Parathyroid adenoma (tissue), 2 donors: Measurements from ENCODE around the gene CTSA.
A peak's percentile ranks its signal among the peaks of the same experiment; 100 is the strongest.

ENCODE experiments used
- H2AFZ ChIP-seq: fragments of 300-600 bp; sonication (generic); one replicate; pipeline ENCODE4 v1.7.0; 2017; ENCODE audit warnings: antibody characterized with exemption, mild to moderate bottlenecking
- H3K27ac ChIP-seq: fragments of 300-600 bp; sonication (generic); one replicate; pipeline ENCODE4 v1.7.0; 2017
- H3K27me3 ChIP-seq: fragments of 300-600 bp; sonication (generic); one replicate; pipeline ENCODE4 v1.7.0; 2017; ENCODE audit warnings: low read length; ENCODE audit not compliant: control insufficient read depth, insufficient read depth
- H3K36me3 ChIP-seq: fragments of 300-600 bp; sonication (generic); one replicate; pipeline ENCODE4 v1.7.0; 2017; ENCODE audit warnings: low read length; ENCODE audit not compliant: control insufficient read depth, insufficient read depth
- H3K4me1 ChIP-seq: fragments of 300-600 bp; sonication (generic); one replicate; pipeline ENCODE4 v1.7.0; 2017; ENCODE audit warnings: control low read depth
- H3K4me2 ChIP-seq: fragments of 300-600 bp; sonication (generic); one replicate; pipeline ENCODE4 v1.7.0; 2017; ENCODE audit warnings: low read length
- H3K4me3 ChIP-seq: fragments of 300-600 bp; sonication (generic); one replicate; pipeline ENCODE4 v1.7.0; 2017; ENCODE audit warnings: low read depth, low read length
- H3K79me2 ChIP-seq: fragments of 300-600 bp; sonication (generic); one replicate; pipeline ENCODE4 v1.7.0; 2017; ENCODE audit warnings: control low read depth
- H3K9ac ChIP-seq: fragments of 300-600 bp; sonication (generic); one replicate; pipeline ENCODE4 v1.7.0; 2017; ENCODE audit warnings: mild to moderate bottlenecking
- H3K9me3 ChIP-seq: fragments of 300-600 bp; sonication (generic); one replicate; pipeline ENCODE4 v1.7.0; 2017; ENCODE audit warnings: low read length; ENCODE audit not compliant: control insufficient read depth
- CTCF ChIP-seq: fragments of 300-600 bp; sonication (generic); IDR thresholded peaks from one replicate; pipeline ENCODE4 v1.7.0; 2017; ENCODE audit warnings: antibody characterized with exemption, mild to moderate bottlenecking
- donor health status: primary hyperparathyroidism.

CTSA gene

GRCh38 chr20:45909817-45910669, 18.9 kb downstream of the CTSA start:
- peak overlapping the region; percentile 32 for H3K27ac ChIP-seq

GRCh38 chr20:45910670-45911485, 19.7 kb downstream of the CTSA start:
- no peaks in the 10 kb centered on the region for H3K27me3 ChIP-seq
- peak overlapping the region; percentile 32 for H3K27ac ChIP-seq
- H3K79me2 ChIP-seq = no peaks in the 10 kb centered on the region
- peaks cover 8% of the 10 kb centered on the region for H3K4me1 ChIP-seq
- H3K9me3 ChIP-seq = no peaks in the 10 kb centered on the region
- peak overlapping the region; percentile 94 for H2AFZ ChIP-seq
- H3K4me3 ChIP-seq = peak overlapping the region; percentile 25
- no peaks in the 10 kb centered on the region for H3K36me3 ChIP-seq
- H3K4me2 ChIP-seq = peak overlapping the region; percentile 32
- no peak for TF ChIP-seq CTCF
- H3K9ac ChIP-seq = no peak overlapping the region

More at GRCh38 chr20:45909817-45910669, 18.9 kb downstream of the CTSA start:
- H3K79me2 ChIP-seq = no peaks in the 10 kb centered on the region
- no peak overlapping the region for H3K4me2 ChIP-seq
- peak overlapping the region; percentile 94 for H2AFZ ChIP-seq
- H3K4me1 ChIP-seq = peaks cover 8% of the 10 kb centered on the region
- TF ChIP-seq CTCF = no peak
- H3K4me3 ChIP-seq = no peak overlapping the region
- H3K27me3 ChIP-seq = no peaks in the 10 kb centered on the region
- no peak overlapping the region for H3K9ac ChIP-seq
- no peaks in the 10 kb centered on the region for H3K9me3 ChIP-seq
- no peaks in the 10 kb centered on the region for H3K36me3 ChIP-seq

- Histone ChIP-seq H3K9ac (peak within 1 kb of the TSS; percentile 22), H3K79me2 (no peaks in the 10 kb centered on the region), H3K4me1 (peaks cover 8% of the 10 kb centered on the region), H2AFZ (peak within 1 kb of the TSS; percentile 94), H3K36me3 (no peaks in the 10 kb centered on the region), H3K27ac (peak within 1 kb of the TSS; percentile 29), H3K4me2 (peak within 1 kb of the TSS; percentile 32), H3K4me3 (peak within 1 kb of the TSS; percentile 31), H3K27me3 (no peaks in the 10 kb centered on the region), H3K9me3 (no peaks in the 10 kb centered on the region)
- TF ChIP-seq CTCF = no peak
Observed at GRCh38 chr20:45911486-45912343, 20.6 kb downstream of the CTSA start, which contains the start of gene PLTP. Gene PLTP (minus strand): TSS chr20:45912155. CDS start chr20:45911452, 703 bp downstream.

- peak overlapping the region; percentile 22 for H3K9ac ChIP-seq
Observed at GRCh38 chr20:45912344-45912682, 21.2 kb downstream of the CTSA start.

More at GRCh38 chr20:45912344-45912682, 21.2 kb downstream of the CTSA start:
- Histone ChIP-seq H3K9me3 (no peaks in the 10 kb centered on the region), H3K79me2 (no peaks in the 10 kb centered on the region), H3K4me3 (no peak overlapping the region), H3K4me2 (peak overlapping the region; percentile 32), H3K36me3 (no peaks in the 10 kb centered on the region), H3K4me1 (peaks cover 8% of the 10 kb centered on the region), H3K27me3 (no peaks in the 10 kb centered on the region), H2AFZ (peak overlapping the region; percentile 94), H3K27ac (no peak overlapping the region)
- no peak for TF ChIP-seq CTCF
